Right lobe of liver (tissue), 6 donors: ENCODE measurements around the gene EIF2S1. TPM values are rescaled to one million over a fixed set of nuclear protein-coding genes. Genes with fewer than 3 reads are reported as not detected.

Source experiments
- ATAC-seq, 4 donors: fragments of 200-7000 bp; cut with Tn5 transposase; one replicate each; pipeline ENCODE4 v1.9.1; 2020; ENCODE audit warnings: mild to moderate bottlenecking in 4 of 4, moderate library complexity in 4 of 4
- DNase-seq, 3 donors: peaks; one replicate each; pipeline ENCODE4 v3.0.0-alpha.2; 2020
- H3K27ac ChIP-seq, 3 donors: fragments of 200-600 bp; one replicate each; pipeline ENCODE4 v1.8.0; 2022
- H3K27me3 ChIP-seq, 2 donors: fragments of 200-600 bp; one replicate each; pipeline ENCODE4 v1.8.0; 2022
- H3K36me3 ChIP-seq, 4 donors: fragments of 200-600 bp; sonication (generic) in 1 of 4; one replicate each; pipeline versions ENCODE4 v1.5.1 to v1.8.0; 2017 to 2022; ENCODE audit warnings: control low read depth in 1 of 4
- H3K4me1 ChIP-seq, 4 donors: fragments of 200-600 bp; sonication (generic) in 1 of 4; one replicate each; pipeline versions ENCODE4 v1.5.1 to v1.8.0; 2017 to 2022; ENCODE audit warnings: control low read depth in 1 of 4
- H3K4me3 ChIP-seq, 3 donors: fragments of 200-600 bp; one replicate each; pipeline ENCODE4 v1.8.0; 2022
- H3K9me3 ChIP-seq, 4 donors: fragments of 200-600 bp; sonication (generic) in 1 of 4; one replicate each; pipeline versions ENCODE4 v1.5.1 to v1.8.0; 2017 to 2022; ENCODE audit warnings: control low read depth in 1 of 4
- CTCF ChIP-seq, 4 donors: fragments of 200-600 bp in 3 of 4; fragments of 450-650 bp in 1 of 4; IDR thresholded peaks; one replicate each; pipeline versions ENCODE4 v1.5.1 to v1.8.0; 2016 to 2022; ENCODE audit warnings: antibody characterized with exemption in 4 of 4, mild to moderate bottlenecking in 2 of 4
- POLR2A ChIP-seq: fragments of 450-650 bp; IDR thresholded peaks from one replicate; pipeline ENCODE4 v1.6.1; 2017; ENCODE audit warnings: antibody characterized with exemption, mild to moderate bottlenecking
- WGBS: methylation state at CpG from one replicate; pipeline ENCODE4 v1.1.6; 2018; ENCODE audit warnings: low coverage, low lambda C conversion rate; ENCODE audit not compliant: insufficient coverage; ENCODE audit errors: missing lambda C conversion rate; 5-methylcytosine and 5-hydroxymethylcytosine counted together
- intact Hi-C, 2 donors: fragments of 100-400 bp; cut with DNase I; formaldehyde crosslinking; loops; one replicate each; pipeline versions ENCODE4 v1.11.2 to v1.14.1; 2022
- total RNA-seq, 6 experiments: library from RNA; depleted of rRNA in 2 of 6; stranded (reverse); fragments of >200 nt in 2 of 6; fragmentation: NEBNext Ultra II Directional in 3 of 6; extraction: Animal tissue kit (Norgen Biotek cat#: 25700) in 3 of 6; gene quantifications; one replicate each; pipeline versions ENCODE4 v1.1.0 to v1.2.4, GENCODE V29; 2016 to 2023
- donor health status: DM: no; HTN: yes; CAD: no.
- donor health status: DM: no; HTN: no; CAD: no.
- donor health status: DM: no; HTN: no; CAD: no.
- donor health status: DM: no; HTN: yes; CAD: no.
- donor health status: DM: no; HTN: yes; CAD: no.

EIF2S1 gene
- total RNA-seq, 6 experiments from 2014 or later, result 32.8 to 57.8 (median 50.4) TPM

GRCh38 chr14:67377916-67378315, 17.8 kb downstream of the EIF2S1 start:
- Histone ChIP-seq H3K9me3 (no peaks in the 10 kb centered on the region), H3K4me3 (no peak overlapping the region), H3K36me3 (peaks cover 7 to 84% (median 43%) of the 10 kb centered on the region in 4 donors), H3K27ac (no peak overlapping the region), H3K27me3 (no peaks in the 10 kb centered on the region), H3K4me1 (peaks cover 0 to under 1% (median 0%) of the 10 kb centered on the region in 4 donors)
- no peak for DNase-seq
- TF ChIP-seq POLR2A (no peak), CTCF (IDR thresholded peaks at IDR 0.05) (no peak)
- no peak for ATAC-seq
- intact Hi-C loops, result no loop called here

- DNase-seq (no peak), ATAC-seq (no peak)
- Histone ChIP-seq H3K4me3 (no peak overlapping the region), H3K27me3 (no peaks in the 10 kb centered on the region), H3K27ac (no peak overlapping the region), H3K36me3 (peaks cover 15 to 49% (median 34%) of the 10 kb centered on the region in 4 donors), H3K9me3 (no peaks in the 10 kb centered on the region), H3K4me1 (peaks cover 0 to 12% (median 4%) of the 10 kb centered on the region in 4 donors)
- TF ChIP-seq CTCF (IDR thresholded peaks at IDR 0.05) (no peak), POLR2A (no peak)
- 83% methylated on average over 2 of the region's 2 CpGs for WGBS
- intact Hi-C loops, result no loop called here
Observed at GRCh38 chr14:67385120-67385519, 25.0 kb downstream of the EIF2S1 start.

GRCh38 chr14:67385618-67386017, 25.5 kb downstream of the EIF2S1 start:
- WGBS, result 82% methylated on average over 2 of the region's 2 CpGs
- intact Hi-C loops, result no loop called here
- no peak for ATAC-seq

GRCh38 chr14:67387195-67387594, 27.1 kb downstream of the EIF2S1 start:
- Histone ChIP-seq H3K36me3 (peaks cover 13 to 31% (median 21%) of the 10 kb centered on the region in 4 donors), H3K9me3 (no peaks in the 10 kb centered on the region), H3K27me3 (no peaks in the 10 kb centered on the region), H3K4me3 (no peak overlapping the region), H3K27ac (no peak overlapping the region), H3K4me1 (peaks cover 0 to 12% (median 4%) of the 10 kb centered on the region in 4 donors)
- TF ChIP-seq POLR2A (no peak), CTCF (IDR thresholded peaks at IDR 0.05) (no peak)
- ATAC-seq, result no peak
- no peak for DNase-seq
- WGBS, result 100% methylated on average over 1 of the region's 2 CpGs
- intact Hi-C loops, result no loop called here

More at GRCh38 chr14:67385618-67386017, 25.5 kb downstream of the EIF2S1 start:
- H3K9me3 ChIP-seq, result no peaks in the 10 kb centered on the region
- no peak for DNase-seq
- H3K36me3 ChIP-seq, result peaks cover 15 to 47% (median 33%) of the 10 kb centered on the region in 4 donors
- peaks cover 0 to 12% (median 4%) of the 10 kb centered on the region in 4 donors for H3K4me1 ChIP-seq
- TF ChIP-seq POLR2A (no peak), CTCF (IDR thresholded peaks at IDR 0.05) (no peak)
- no peak overlapping the region for H3K4me3 ChIP-seq
- no peaks in the 10 kb centered on the region for H3K27me3 ChIP-seq
- peak overlapping the region in 1 of 3 donors; percentile 27 for H3K27ac ChIP-seq

- ATAC-seq (peak in 1 of 4 donors; percentile 3), DNase-seq (no peak)
- Histone ChIP-seq H3K9me3 (no peaks in the 10 kb centered on the region), H3K4me1 (peaks cover 0 to 21% (median 6%) of the 10 kb centered on the region in 4 donors), H3K36me3 (peaks cover 6 to 12% (median 7%) of the 10 kb centered on the region in 4 donors), H3K27ac (peak overlapping the region in 1 of 3 donors; percentile 26), H3K27me3 (no peaks in the 10 kb centered on the region), H3K4me3 (no peak overlapping the region)
- WGBS, result 60% methylated on average over 3 of the region's 3 CpGs
- intact Hi-C loops, result no loop called here
- TF ChIP-seq CTCF (IDR thresholded peaks at IDR 0.05), result no peak
- TF ChIP-seq POLR2A, result no peak
Observed at GRCh38 chr14:67389275-67389674, 29.1 kb downstream of the EIF2S1 start.
